Measurements from ENCODE around the gene HBA2. TPM values are rescaled to one million over a fixed set of nuclear protein-coding genes. Genes with fewer than 3 reads are reported as not detected.
"Not testable (repeated sequence)": the region's sequence is repeated elsewhere in the genome, so short reads cannot be mapped to it uniquely, and the experiment has no call there.

HBA2 gene
- total RNA-seq, 1 experiment from 2014 or later: not detected

DNA sequence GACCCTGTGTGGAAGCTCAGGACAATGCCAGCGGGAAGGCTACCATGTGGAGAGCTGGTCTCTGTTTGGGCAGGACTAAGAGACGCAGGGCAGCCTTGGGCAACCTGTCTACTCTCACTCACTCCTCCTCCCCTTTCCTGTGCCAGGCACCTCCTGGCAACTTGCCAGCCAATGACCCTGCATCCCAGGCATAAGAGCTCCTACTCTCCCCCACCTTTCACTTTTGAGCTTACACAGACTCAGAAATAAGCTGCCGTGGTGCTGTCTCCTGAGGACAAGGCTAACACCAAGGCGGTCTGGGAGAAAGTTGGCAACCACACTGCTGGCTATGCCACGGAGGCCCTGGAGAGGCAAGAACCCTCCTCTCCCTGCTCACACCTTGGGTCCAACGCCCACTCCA lies 4.3 kb upstream of the HBA2 start:
- intact Hi-C loops (cut with micrococcal nuclease; ENCODE audit: unreplicated experiment): no loop called here
- Mint-ChIP-seq H3K4me3 (ENCODE audit: low read depth, unreplicated experiment) (no peak overlapping the region), H3K27ac (ENCODE audit: unreplicated experiment) (no peak overlapping the region), H3K36me3 (ENCODE audit: insufficient read depth, unreplicated experiment) (peaks cover 14% of the 10 kb centered on the region), H3K27me3 (ENCODE audit: unreplicated experiment) (peaks cover 76% of the 10 kb centered on the region), H3K4me1 (ENCODE audit: low read depth, unreplicated experiment) (peaks cover 20% of the 10 kb centered on the region), H3K9me3 (ENCODE audit: low read depth, unreplicated experiment) (no peaks in the 10 kb centered on the region)
- no peak for TF ChIP-seq CTCF (IDR thresholded peaks at IDR 0.05; ENCODE audit: unreplicated experiment)
- CTCF ChIA-PET: interaction anchor here (0.8 kb wide), 1 partner anchor 9 kb away, joined by 3 read pairs; no protein-coding TSS in a partner anchor
- no peak for DNase-seq
- BruUV-seq (replicated peaks): no TSS peak

GRCh38 chr16:169014-169413 lies 3.7 kb upstream of the HBA2 start:
- H3K27me3 Mint-ChIP-seq (ENCODE audit: unreplicated experiment): peaks cover 82% of the 10 kb centered on the region
- H3K9me3 Mint-ChIP-seq (ENCODE audit: low read depth, unreplicated experiment): no peaks in the 10 kb centered on the region
- peaks cover 16% of the 10 kb centered on the region for H3K36me3 Mint-ChIP-seq (ENCODE audit: insufficient read depth, unreplicated experiment)
- H3K4me1 Mint-ChIP-seq (ENCODE audit: low read depth, unreplicated experiment): peaks cover 20% of the 10 kb centered on the region
- DNase-seq: no peak
- BruUV-seq (replicated peaks): no TSS peak
- intact Hi-C loops (cut with micrococcal nuclease; ENCODE audit: unreplicated experiment): no loop called here
- no peak overlapping the region for H3K4me3 Mint-ChIP-seq (ENCODE audit: low read depth, unreplicated experiment)
- no peak for TF ChIP-seq CTCF (IDR thresholded peaks at IDR 0.05; ENCODE audit: unreplicated experiment)
- CTCF ChIA-PET: no interaction called here
- no peak overlapping the region for H3K27ac Mint-ChIP-seq (ENCODE audit: unreplicated experiment)

DNA sequence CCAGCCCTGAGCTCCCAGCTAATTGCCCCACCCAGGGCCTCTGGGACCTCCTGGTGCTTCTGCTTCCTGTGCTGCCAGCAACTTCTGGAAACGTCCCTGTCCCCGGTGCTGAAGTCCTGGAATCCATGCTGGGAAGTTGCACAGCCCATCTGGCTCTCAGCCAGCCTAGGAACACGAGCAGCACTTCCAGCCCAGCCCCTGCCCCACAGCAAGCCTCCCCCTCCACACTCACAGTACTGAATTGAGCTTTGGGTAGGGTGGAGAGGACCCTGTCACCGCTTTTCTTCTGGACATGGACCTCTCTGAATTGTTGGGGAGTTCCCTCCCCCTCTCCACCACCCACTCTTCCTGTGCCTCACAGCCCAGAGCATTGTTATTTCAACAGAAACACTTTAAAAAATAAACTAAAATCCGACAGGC lies 2.6 kb upstream of the HBA2 start:
- H3K4me1 Mint-ChIP-seq (ENCODE audit: low read depth, unreplicated experiment): peaks cover 20% of the 10 kb centered on the region
- peaks cover 92% of the 10 kb centered on the region for H3K27me3 Mint-ChIP-seq (ENCODE audit: unreplicated experiment)
- H3K9me3 Mint-ChIP-seq (ENCODE audit: low read depth, unreplicated experiment); H3K4me3 Mint-ChIP-seq (ENCODE audit: low read depth, unreplicated experiment); H3K27ac Mint-ChIP-seq (ENCODE audit: unreplicated experiment); BruUV-seq (replicated peaks); CTCF ChIA-PET; intact Hi-C loops (cut with micrococcal nuclease; ENCODE audit: unreplicated experiment): not testable (repeated sequence)
- H3K36me3 Mint-ChIP-seq (ENCODE audit: insufficient read depth, unreplicated experiment): peaks cover 16% of the 10 kb centered on the region
- DNase-seq: peak; percentile 30

DNA sequence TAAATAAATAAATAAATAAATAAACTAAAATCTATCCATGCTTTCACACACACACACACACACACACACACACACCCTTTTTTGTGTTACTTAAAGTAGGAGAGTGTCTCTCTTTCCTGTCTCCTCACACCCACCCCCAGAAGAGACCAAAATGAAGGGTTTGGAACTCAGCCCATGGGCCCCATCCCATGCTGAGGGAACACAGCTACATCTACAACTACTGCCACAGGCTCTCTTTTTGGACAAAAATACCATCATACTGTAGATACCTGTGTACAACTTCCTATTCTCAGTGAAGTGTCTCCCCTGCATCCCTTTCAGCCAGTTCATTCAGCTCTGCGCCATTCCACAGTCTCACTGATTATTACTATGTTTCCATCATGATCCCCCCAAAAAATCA lies 1.9 kb upstream of the HBA2 start:
- BruUV-seq (replicated peaks): no TSS peak
- DNase-seq: no peak
- no peak for TF ChIP-seq CTCF (IDR thresholded peaks at IDR 0.05; ENCODE audit: unreplicated experiment)
- H3K4me3 Mint-ChIP-seq (ENCODE audit: low read depth, unreplicated experiment): no peak overlapping the region
- peaks cover 92% of the 10 kb centered on the region for H3K27me3 Mint-ChIP-seq (ENCODE audit: unreplicated experiment)
- CTCF ChIA-PET: no interaction called here
- intact Hi-C loops (cut with micrococcal nuclease; ENCODE audit: unreplicated experiment): no loop called here
- peaks cover 16% of the 10 kb centered on the region for H3K36me3 Mint-ChIP-seq (ENCODE audit: insufficient read depth, unreplicated experiment)
- H3K27ac Mint-ChIP-seq (ENCODE audit: unreplicated experiment): peak overlapping the region; percentile 14
- no peaks in the 10 kb centered on the region for H3K9me3 Mint-ChIP-seq (ENCODE audit: low read depth, unreplicated experiment)
- H3K4me1 Mint-ChIP-seq (ENCODE audit: low read depth, unreplicated experiment): peaks cover 20% of the 10 kb centered on the region

- DNase-seq; H3K27ac Mint-ChIP-seq (ENCODE audit: unreplicated experiment); intact Hi-C loops (cut with micrococcal nuclease; ENCODE audit: unreplicated experiment); BruUV-seq (replicated peaks); H3K9me3 Mint-ChIP-seq (ENCODE audit: low read depth, unreplicated experiment); CTCF ChIA-PET: not testable (repeated sequence)
- Mint-ChIP-seq H3K4me3 (ENCODE audit: low read depth, unreplicated experiment) (peak overlapping the region; percentile 50), H3K36me3 (ENCODE audit: insufficient read depth, unreplicated experiment) (peaks cover 19% of the 10 kb centered on the region), H3K27me3 (ENCODE audit: unreplicated experiment) (peaks cover 88% of the 10 kb centered on the region), H3K4me1 (ENCODE audit: low read depth, unreplicated experiment) (peaks cover 19% of the 10 kb centered on the region)
These were observed 657 bp downstream of the HBA2 start for GRCh38 chr16:173211-173854.

DNA sequence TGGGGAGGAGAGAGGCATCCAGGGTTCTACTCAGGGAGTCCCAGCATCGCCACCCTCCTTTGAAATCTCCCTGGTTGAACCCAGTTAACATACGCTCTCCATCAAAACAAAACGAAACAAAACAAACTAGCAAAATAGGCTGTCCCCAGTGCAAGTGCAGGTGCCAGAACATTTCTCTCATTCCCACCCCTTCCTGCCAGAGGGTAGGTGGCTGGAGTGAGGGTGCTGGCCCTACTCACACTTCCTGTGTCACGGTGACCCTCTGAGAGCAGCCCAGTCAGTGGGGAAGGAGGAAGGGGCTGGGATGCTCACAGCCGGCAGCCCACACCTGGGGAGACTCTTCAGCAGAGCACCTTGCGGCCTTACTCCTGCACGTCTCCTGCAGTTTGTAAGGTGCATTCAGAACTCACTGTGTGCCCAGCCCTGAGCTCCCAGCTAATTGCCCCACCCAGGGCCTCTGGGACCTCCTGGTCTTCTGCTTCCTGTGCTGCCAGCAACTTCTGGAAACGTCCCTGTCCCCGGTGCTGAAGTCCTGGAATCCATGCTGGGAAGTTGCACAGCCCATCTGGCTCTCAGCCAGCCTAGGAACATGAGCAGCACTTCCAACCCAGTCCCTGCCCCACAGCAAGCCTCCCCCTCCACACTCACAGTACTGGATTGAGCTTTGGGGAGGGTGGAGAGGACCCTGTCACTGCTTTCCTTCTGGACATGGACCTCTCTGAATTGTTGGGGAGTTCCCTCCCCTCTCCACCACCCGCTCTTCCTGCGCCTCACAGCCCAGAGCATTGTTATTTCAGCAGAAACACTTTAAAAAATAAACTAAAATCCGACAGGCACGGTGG lies 1.5 kb downstream of the HBA2 start:
- intact Hi-C loops (cut with micrococcal nuclease; ENCODE audit: unreplicated experiment); H3K27ac Mint-ChIP-seq (ENCODE audit: unreplicated experiment); H3K9me3 Mint-ChIP-seq (ENCODE audit: low read depth, unreplicated experiment); BruUV-seq (replicated peaks); DNase-seq: not testable (repeated sequence)
- Mint-ChIP-seq H3K36me3 (ENCODE audit: insufficient read depth, unreplicated experiment) (peaks cover 15% of the 10 kb centered on the region), H3K27me3 (ENCODE audit: unreplicated experiment) (peaks cover 85% of the 10 kb centered on the region), H3K4me3 (ENCODE audit: low read depth, unreplicated experiment) (peak overlapping the region; percentile 50), H3K4me1 (ENCODE audit: low read depth, unreplicated experiment) (peaks cover 11% of the 10 kb centered on the region)
- CTCF ChIA-PET: interaction anchor here (1.7 kb wide), 1 partner anchor 188 kb away, joined by 6 read pairs; no protein-coding TSS in a partner anchor

All from Calu3 (cell line).